HepG2 (cell line): Measurements from ENCODE around the gene DNPH1. TPM values are rescaled to one million over a fixed set of nuclear protein-coding genes. Genes with fewer than 3 reads are reported as not detected.
A peak's percentile ranks its signal among the peaks of the same experiment; 100 is the strongest.

Experiments
- CERS6 ChIP-seq: sonication (generic); formaldehyde crosslinking; IDR thresholded peaks from 2 replicates; pipeline ENCODE4 v1.5.0; 2020; ENCODE audit warnings: missing genetic modification reagents
- HOXA3 ChIP-seq: sonication (generic); formaldehyde crosslinking; IDR thresholded peaks from 2 replicates; pipeline ENCODE4 v1.5.0; 2020; ENCODE audit warnings: missing genetic modification reagents
- IKZF1 ChIP-seq: fragments of 450-650 bp; IDR thresholded peaks from 2 replicates; pipeline ENCODE4 v1.7.1; 2016
- MLX ChIP-seq: IDR thresholded peaks from 2 replicates; pipeline ENCODE4 v1.6.1; 2016
- MXD3 ChIP-seq: IDR thresholded peaks from 2 replicates; pipeline ENCODE4 v1.6.1; 2016; ENCODE audit warnings: mild to moderate bottlenecking, missing biosample characterization, missing genetic modification reagents
- NFAT5 ChIP-seq: sonication (generic); formaldehyde crosslinking; IDR thresholded peaks from 2 replicates; pipeline ENCODE4 v1.4.0; 2020; ENCODE audit warnings: missing genetic modification reagents
- NR3C1 ChIP-seq: sonication (generic); formaldehyde crosslinking; IDR thresholded peaks from 2 replicates; pipeline ENCODE4 v1.4.0; 2020; ENCODE audit warnings: missing genetic modification reagents
- RARA ChIP-seq: IDR thresholded peaks from 2 replicates; pipeline ENCODE4 v1.6.1; 2016; ENCODE audit warnings: missing genetic modification reagents, missing compliant biosample characterization
- ZFP36L1 ChIP-seq: sonication (generic); formaldehyde crosslinking; IDR thresholded peaks from 2 replicates; pipeline ENCODE4 v1.8.0; 2022; ENCODE audit warnings: mild to moderate bottlenecking, missing genetic modification reagents, moderate library complexity
- ZFYVE20 ChIP-seq: sonication (generic); formaldehyde crosslinking; IDR thresholded peaks from 2 replicates; pipeline ENCODE4 v1.8.0; 2023; ENCODE audit warnings: low read depth, mild to moderate bottlenecking, moderate library complexity, missing genetic modification reagents, borderline replicate concordance
- ZNF12 ChIP-seq: sonication (generic); formaldehyde crosslinking; IDR thresholded peaks from 2 replicates; pipeline ENCODE4 v1.5.0; 2020; ENCODE audit warnings: missing genetic modification reagents
- ZNF232 ChIP-seq: sonication (generic); formaldehyde crosslinking; IDR thresholded peaks from 2 replicates; pipeline ENCODE4 v1.4.0; 2020; ENCODE audit warnings: missing genetic modification reagents, borderline replicate concordance
- ZNF274 ChIP-seq: sonication (generic); formaldehyde crosslinking; IDR thresholded peaks from 2 replicates; pipeline ENCODE4 v1.5.1; 2020; ENCODE audit warnings: mild to moderate bottlenecking, missing genetic modification reagents
- ZNF580 ChIP-seq: IDR thresholded peaks from 2 replicates; pipeline ENCODE4 v1.6.1; 2016; ENCODE audit warnings: low read depth, borderline replicate concordance
- polyA plus RNA-seq, 8 experiments: library from polyadenylated mRNA; depleted of rRNA in 3 of 8; stranded (reverse) in 7 of 8; unstranded in 1 of 8; fragments of >200 nt; fragmentation: Illumina TruSeq in 4 of 8; extraction: Trizol in 4 of 8; gene quantifications; 2 replicates each; pipeline versions ENCODE4 v1.2.1 to v1.2.3, GENCODE V29; 2011 to 2016; ENCODE audit warnings: low read depth in 4 of 8, missing spikeins in 1 of 8, mixed read lengths in 1 of 8; ENCODE audit not compliant: insufficient read depth in 1 of 8
- total RNA-seq, 5 experiments: library from RNA; depleted of rRNA; stranded (reverse); fragments of >200 nt; fragmentation: Illumina TruSeq; extraction: Trizol; gene quantifications; 2 replicates each; pipeline ENCODE4 v1.2.3, GENCODE V29; 2016; ENCODE audit warnings: low read depth in 1 of 5

DNPH1 gene
- total and polyA plus RNA-seq, 2 of the 13 experiments (the other 11 are each of a cell fraction or from before 2014, with no cell fraction given), result 56.5 to 75.1 TPM

GRCh38 chr6:43278524-43279078 lies 49.3 kb upstream of the DNPH1 start (continued):
- no peak for TF ChIP-seq NFAT5 (CRISPR knock-in tag)
- no peak for TF ChIP-seq ZNF274
- TF ChIP-seq ZNF580 (CRISPR knock-in tag), result no peak
- no peak for TF ChIP-seq CERS6
- TF ChIP-seq ZFP36L1 (CRISPR knock-in tag), result peak; percentile 19; the same call in 1 of the 2 replicates
- peak; percentile 69 for TF ChIP-seq RARA
- TF ChIP-seq ZNF12 (CRISPR knock-in tag), result no peak
- TF ChIP-seq HOXA3 (CRISPR knock-in tag), result peak; percentile 75; the same call in 1 of the 2 replicates
- TF ChIP-seq ZFYVE20, result no peak
- no peak for TF ChIP-seq NR3C1 (CRISPR knock-in tag)
- no peak for TF ChIP-seq IKZF1
- 0 out of 2 replicates have a peak, but pooled peaks have one; percentile 47 for TF ChIP-seq MLX (CRISPR knock-in tag)
- TF ChIP-seq ZNF232 (CRISPR knock-in tag), result 0 out of 2 replicates have a peak, but pooled peaks have one; percentile 23
- no peak for TF ChIP-seq MXD3 (CRISPR knock-in tag)
- TF ChIP-seq, all 625 proteins: peak for 143
